ENCODE data around the gene GALK2.
"Not testable (repeated sequence)": the region's sequence is repeated elsewhere in the genome, so short reads cannot be mapped to it uniquely, and the experiment has no call there.

Gene GALK2

GRCh38 chr15:49247556-49248110 lies 77.6 kb downstream of the GALK2 start:
- H3K4me1 ChIP-seq (ENCODE audit: control insufficient read depth, insufficient read depth, low read length, poor library complexity, severe bottlenecking): peaks cover 7% of the 10 kb centered on the region
- no peak overlapping the region for H3K4me3 ChIP-seq (ENCODE audit: extremely low read depth, insufficient read depth, low read length, poor library complexity, severe bottlenecking)
- H3K9me3 ChIP-seq (ENCODE audit: control insufficient read depth, low read length): no peaks in the 10 kb centered on the region
- no peak overlapping the region for H3K27ac ChIP-seq (ENCODE audit: low read depth, low read length, severe bottlenecking)
- no peaks in the 10 kb centered on the region for H3K36me3 ChIP-seq (ENCODE audit: control insufficient read depth, insufficient read depth, low read length)

- WGBS, 2 experiments (ENCODE audit: insufficient coverage in 2 of 2): 100% methylated on average over 1 of the region's 1 CpG
- Histone ChIP-seq H3K4me3 (ENCODE audit: extremely low read depth, insufficient read depth, low read length, poor library complexity, severe bottlenecking) (no peak overlapping the region), H3K4me1 (ENCODE audit: control insufficient read depth, insufficient read depth, low read length, poor library complexity, severe bottlenecking) (peaks cover under 1% of the 10 kb centered on the region)
Measured at GRCh38 chr15:49248291-49248690, 78.2 kb downstream of the GALK2 start.

GRCh38 chr15:49255966-49256759 lies 86.1 kb downstream of the GALK2 start:
- 94 to 100% methylated on average over 1 to 2 of the region's 6 CpGs for WGBS, 2 experiments (ENCODE audit: insufficient coverage in 2 of 2)
- Histone ChIP-seq H3K4me1 (ENCODE audit: control insufficient read depth, insufficient read depth, low read length, poor library complexity, severe bottlenecking) (no peaks in the 10 kb centered on the region), H3K9me3 (ENCODE audit: control insufficient read depth, low read length) (no peaks in the 10 kb centered on the region), H3K36me3 (ENCODE audit: control insufficient read depth, insufficient read depth, low read length) (no peaks in the 10 kb centered on the region), H3K4me3 (ENCODE audit: extremely low read depth, insufficient read depth, low read length, poor library complexity, severe bottlenecking) (no peak overlapping the region), H3K27ac (ENCODE audit: low read depth, low read length, severe bottlenecking) (no peak overlapping the region)

More at GRCh38 chr15:49248291-49248690, 78.2 kb downstream of the GALK2 start:
- H3K27ac ChIP-seq (ENCODE audit: low read depth, low read length, severe bottlenecking): no peak overlapping the region
- H3K9me3 ChIP-seq (ENCODE audit: control insufficient read depth, low read length): no peaks in the 10 kb centered on the region
- H3K36me3 ChIP-seq (ENCODE audit: control insufficient read depth, insufficient read depth, low read length): no peaks in the 10 kb centered on the region

DNA sequence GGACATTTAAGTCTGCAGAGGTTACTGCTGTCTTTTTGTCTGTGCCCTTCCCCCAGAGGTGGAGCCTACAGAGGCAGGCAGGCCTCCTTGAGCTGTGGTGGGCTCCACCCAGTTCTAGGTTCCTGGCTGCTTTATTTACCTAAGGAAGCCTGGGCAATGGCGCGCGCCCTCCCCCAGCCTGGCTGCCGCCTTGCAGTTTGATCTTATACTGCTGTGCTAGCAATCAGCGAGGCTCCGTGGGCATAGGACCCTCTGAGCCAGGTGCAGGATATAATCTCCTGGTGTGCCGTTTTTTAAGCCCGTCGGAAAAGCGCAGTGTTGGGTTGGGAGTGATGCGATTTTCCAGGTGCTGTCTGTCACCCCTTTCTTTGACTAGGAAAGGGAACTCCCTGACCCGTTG lies 95.1 kb downstream of the GALK2 start:
- H3K4me3 ChIP-seq (ENCODE audit: extremely low read depth, insufficient read depth, low read length, poor library complexity, severe bottlenecking); H3K27ac ChIP-seq (ENCODE audit: low read depth, low read length, severe bottlenecking); H3K9me3 ChIP-seq (ENCODE audit: control insufficient read depth, low read length); H3K4me1 ChIP-seq (ENCODE audit: control insufficient read depth, insufficient read depth, low read length, poor library complexity, severe bottlenecking); H3K36me3 ChIP-seq (ENCODE audit: control insufficient read depth, insufficient read depth, low read length): not testable (repeated sequence)
- 88 to 92% methylated on average over 11 to 12 of the region's 12 CpGs for WGBS, 2 experiments (ENCODE audit: insufficient coverage in 2 of 2)

- Histone ChIP-seq H3K4me1 (ENCODE audit: control insufficient read depth, insufficient read depth, low read length, poor library complexity, severe bottlenecking) (peaks cover 2% of the 10 kb centered on the region), H3K36me3 (ENCODE audit: control insufficient read depth, insufficient read depth, low read length) (peaks cover 3% of the 10 kb centered on the region), H3K4me3 (ENCODE audit: extremely low read depth, insufficient read depth, low read length, poor library complexity, severe bottlenecking) (no peak overlapping the region), H3K9me3 (ENCODE audit: control insufficient read depth, low read length) (peaks cover 4% of the 10 kb centered on the region), H3K27ac (ENCODE audit: low read depth, low read length, severe bottlenecking) (no peak overlapping the region)
- WGBS, 2 experiments (ENCODE audit: insufficient coverage in 2 of 2): 96 to 100% methylated on average over 2 to 3 of the region's 3 CpGs
Measured at GRCh38 chr15:49265911-49266310, 95.9 kb downstream of the GALK2 start.

GRCh38 chr15:49270541-49271421 lies 100.7 kb downstream of the GALK2 start:
- Histone ChIP-seq H3K36me3 (ENCODE audit: control insufficient read depth, insufficient read depth, low read length) (peaks cover 2% of the 10 kb centered on the region), H3K27ac (ENCODE audit: low read depth, low read length, severe bottlenecking) (no peak overlapping the region), H3K4me3 (ENCODE audit: extremely low read depth, insufficient read depth, low read length, poor library complexity, severe bottlenecking) (no peak overlapping the region), H3K4me1 (ENCODE audit: control insufficient read depth, insufficient read depth, low read length, poor library complexity, severe bottlenecking) (peaks cover 8% of the 10 kb centered on the region), H3K9me3 (ENCODE audit: control insufficient read depth, low read length) (peaks cover 2% of the 10 kb centered on the region)
- 67 to 80% methylated on average over 1 of the region's 8 CpGs for WGBS, 2 experiments (ENCODE audit: insufficient coverage in 2 of 2)

DNA sequence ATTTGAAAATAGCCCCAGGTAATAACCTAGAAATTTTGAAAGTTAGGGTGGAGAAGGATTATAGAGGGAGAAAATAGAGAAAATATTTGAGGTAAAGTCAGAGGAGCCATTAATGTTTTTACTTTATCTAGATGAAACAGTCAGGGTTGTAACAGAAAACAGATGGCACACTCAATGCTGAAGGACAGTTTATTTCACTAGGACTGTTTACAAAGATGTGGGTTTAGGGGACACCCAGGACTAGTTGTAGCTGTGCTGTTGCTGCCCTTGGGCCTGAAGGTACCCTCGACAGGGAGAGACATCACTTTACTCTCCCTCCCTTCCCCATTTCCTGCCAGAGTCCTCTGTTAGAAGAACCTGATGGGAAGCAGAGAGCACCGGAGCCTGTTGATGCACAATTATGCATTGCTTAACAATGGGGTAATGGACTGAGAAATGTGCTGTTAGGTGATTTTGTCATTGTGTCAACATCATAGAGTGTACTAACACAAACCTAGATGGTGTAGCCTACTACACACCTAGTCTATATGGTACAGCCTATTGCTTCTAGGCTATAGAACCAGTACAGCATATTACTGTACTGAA lies 103.8 kb downstream of the GALK2 start:
- WGBS, 2 experiments (ENCODE audit: insufficient coverage in 2 of 2): 80% methylated on average over 1 of the region's 2 CpGs; no CpG with 5 or more reads in 1 of the 2 experiments
- H3K4me3 ChIP-seq (ENCODE audit: extremely low read depth, insufficient read depth, low read length, poor library complexity, severe bottlenecking): no peak overlapping the region
- no peak overlapping the region for H3K27ac ChIP-seq (ENCODE audit: low read depth, low read length, severe bottlenecking)
- no peaks in the 10 kb centered on the region for H3K9me3 ChIP-seq (ENCODE audit: control insufficient read depth, low read length)
- H3K4me1 ChIP-seq (ENCODE audit: control insufficient read depth, insufficient read depth, low read length, poor library complexity, severe bottlenecking): peaks cover 8% of the 10 kb centered on the region
- no peaks in the 10 kb centered on the region for H3K36me3 ChIP-seq (ENCODE audit: control insufficient read depth, insufficient read depth, low read length)

DNA sequence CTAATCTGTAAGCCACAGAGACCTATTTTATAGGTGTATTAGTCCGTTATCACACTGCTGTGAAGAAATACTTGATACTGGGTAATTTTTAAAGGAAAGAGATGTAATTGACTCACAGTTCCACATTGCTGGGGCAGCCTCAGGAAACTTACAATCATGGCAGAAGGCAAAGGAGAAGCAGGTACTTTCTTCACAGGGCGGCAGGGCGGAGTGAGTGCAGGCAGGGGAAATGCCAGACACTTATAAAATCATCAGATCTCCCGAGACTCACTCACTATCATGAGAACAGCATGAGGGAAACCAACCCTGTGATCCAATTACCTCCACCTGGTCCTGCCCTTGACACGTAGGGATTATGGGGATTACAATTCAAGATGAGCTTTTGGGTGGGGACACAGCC lies 108.7 kb downstream of the GALK2 start:
- 100% methylated on average over 1 to 2 of the region's 5 CpGs for WGBS, 2 experiments (ENCODE audit: insufficient coverage in 2 of 2)

DNA sequence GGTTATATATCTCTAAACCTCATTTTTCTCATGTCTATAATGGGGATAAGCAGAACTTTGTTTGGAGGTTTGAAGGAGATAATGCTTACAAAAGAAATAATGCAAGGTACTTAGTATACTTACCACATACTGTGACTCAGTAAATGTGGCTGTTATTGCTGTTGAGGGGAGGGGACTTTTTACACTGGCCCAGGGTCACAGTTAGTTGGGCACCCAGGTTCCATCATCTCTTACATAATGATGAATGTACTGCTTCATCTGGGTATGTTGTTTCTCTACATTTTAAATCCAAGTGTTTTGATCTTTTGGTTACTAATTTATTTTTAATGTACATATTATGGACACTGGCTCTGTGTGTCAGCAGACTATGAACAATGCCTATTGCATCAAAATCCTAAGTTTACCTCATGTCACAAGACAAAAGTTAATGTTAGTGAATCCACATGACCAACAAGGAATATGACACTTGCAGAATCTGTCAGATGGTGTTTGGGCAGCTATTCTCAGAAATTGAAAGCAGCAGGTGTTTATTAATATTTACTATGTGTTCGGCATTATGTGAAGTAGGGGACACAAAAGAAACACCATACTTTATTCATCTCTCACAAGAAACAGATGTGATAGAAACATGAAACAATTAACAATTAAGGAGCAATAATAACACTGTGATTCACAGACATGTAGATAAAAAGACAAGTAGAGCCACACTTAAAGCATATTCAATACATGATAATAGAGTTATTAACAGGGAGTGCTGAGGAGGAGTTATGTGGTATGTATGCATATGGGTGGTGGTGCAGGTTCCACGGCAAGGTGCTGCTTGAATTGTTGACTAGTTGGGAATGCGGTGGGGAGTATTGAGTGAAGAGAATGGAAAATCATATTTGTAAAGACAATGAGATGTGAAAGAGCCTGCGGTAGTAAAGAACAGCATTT lies 109.7 kb downstream of the GALK2 start:
- Histone ChIP-seq H3K4me3 (ENCODE audit: extremely low read depth, insufficient read depth, low read length, poor library complexity, severe bottlenecking) (no peak overlapping the region), H3K4me1 (ENCODE audit: control insufficient read depth, insufficient read depth, low read length, poor library complexity, severe bottlenecking) (no peaks in the 10 kb centered on the region), H3K27ac (ENCODE audit: low read depth, low read length, severe bottlenecking) (no peak overlapping the region), H3K9me3 (ENCODE audit: control insufficient read depth, low read length) (no peaks in the 10 kb centered on the region), H3K36me3 (ENCODE audit: control insufficient read depth, insufficient read depth, low read length) (peaks cover 17% of the 10 kb centered on the region)
- 91 to 94% methylated on average over 2 to 3 of the region's 4 CpGs for WGBS, 2 experiments (ENCODE audit: insufficient coverage in 2 of 2)

More for the DNA sequence above, 108.7 kb downstream of the GALK2 start:
- Histone ChIP-seq H3K4me1 (ENCODE audit: control insufficient read depth, insufficient read depth, low read length, poor library complexity, severe bottlenecking) (no peaks in the 10 kb centered on the region), H3K9me3 (ENCODE audit: control insufficient read depth, low read length) (no peaks in the 10 kb centered on the region), H3K36me3 (ENCODE audit: control insufficient read depth, insufficient read depth, low read length) (peaks cover 11% of the 10 kb centered on the region), H3K27ac (ENCODE audit: low read depth, low read length, severe bottlenecking) (no peak overlapping the region), H3K4me3 (ENCODE audit: extremely low read depth, insufficient read depth, low read length, poor library complexity, severe bottlenecking) (no peak overlapping the region)

GRCh38 chr15:49282366-49282765 lies 112.3 kb downstream of the GALK2 start:
- no peaks in the 10 kb centered on the region for H3K4me1 ChIP-seq (ENCODE audit: control insufficient read depth, insufficient read depth, low read length, poor library complexity, severe bottlenecking)
- no CpG with 5 or more reads among the region's 1 CpG for WGBS, 2 experiments (ENCODE audit: insufficient coverage in 2 of 2)
- no peak overlapping the region for H3K4me3 ChIP-seq (ENCODE audit: extremely low read depth, insufficient read depth, low read length, poor library complexity, severe bottlenecking)
- H3K27ac ChIP-seq (ENCODE audit: low read depth, low read length, severe bottlenecking): no peak overlapping the region
- H3K36me3 ChIP-seq (ENCODE audit: control insufficient read depth, insufficient read depth, low read length): peaks cover 17% of the 10 kb centered on the region
- H3K9me3 ChIP-seq (ENCODE audit: control insufficient read depth, low read length): no peaks in the 10 kb centered on the region

All from mesodermal cell (in vitro differentiated cells).